PC-9 (cell line): Measurements from ENCODE around the gene CCDC63.

ENCODE experiments used
- CTCF ChIP-seq: fragments of 200-600 bp; sonication (generic); conservative IDR thresholded peaks from 2 replicates; pipeline ENCODE4 v1.6.1; 2017; ENCODE audit warnings: mixed run types, antibody characterized with exemption, mild to moderate bottlenecking, moderate library complexity
- EZH2 ChIP-seq: fragments of 200-600 bp; sonication (generic); IDR thresholded peaks from 2 replicates; pipeline ENCODE4 v1.8.0; 2017; ENCODE audit warnings: antibody characterized with exemption, low read depth

- TF ChIP-seq CTCF: no peak
- TF ChIP-seq EZH2: no peak
Observed at GRCh38 chr12:110853836-110854235, 7.0 kb downstream of the CCDC63 start.
